ENCODE results near the gene GARS1.

GRCh38 chr7:30553546-30553945, 41.1 kb upstream of the GARS1 start:
- no peak for TF ChIP-seq EZH2 (IDR thresholded peaks at IDR 0.05; ENCODE audit: borderline replicate concordance, insufficient read depth, low read length, poor library complexity, severe bottlenecking)
- TF ChIP-seq TAF1 (IDR thresholded peaks at IDR 0.05; ENCODE audit: low read depth) = no peak
- TF ChIP-seq, protein P1, sequence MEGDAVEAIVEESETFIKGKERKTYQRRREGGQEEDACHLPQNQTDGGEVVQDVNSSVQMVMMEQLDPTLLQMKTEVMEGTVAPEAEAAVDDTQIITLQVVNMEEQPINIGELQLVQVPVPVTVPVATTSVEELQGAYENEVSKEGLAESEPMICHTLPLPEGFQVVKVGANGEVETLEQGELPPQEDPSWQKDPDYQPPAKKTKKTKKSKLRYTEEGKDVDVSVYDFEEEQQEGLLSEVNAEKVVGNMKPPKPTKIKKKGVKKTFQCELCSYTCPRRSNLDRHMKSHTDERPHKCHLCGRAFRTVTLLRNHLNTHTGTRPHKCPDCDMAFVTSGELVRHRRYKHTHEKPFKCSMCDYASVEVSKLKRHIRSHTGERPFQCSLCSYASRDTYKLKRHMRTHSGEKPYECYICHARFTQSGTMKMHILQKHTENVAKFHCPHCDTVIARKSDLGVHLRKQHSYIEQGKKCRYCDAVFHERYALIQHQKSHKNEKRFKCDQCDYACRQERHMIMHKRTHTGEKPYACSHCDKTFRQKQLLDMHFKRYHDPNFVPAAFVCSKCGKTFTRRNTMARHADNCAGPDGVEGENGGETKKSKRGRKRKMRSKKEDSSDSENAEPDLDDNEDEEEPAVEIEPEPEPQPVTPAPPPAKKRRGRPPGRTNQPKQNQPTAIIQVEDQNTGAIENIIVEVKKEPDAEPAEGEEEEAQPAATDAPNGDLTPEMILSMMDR (IDR thresholded peaks at IDR 0.05; ENCODE audit: poor library complexity, severe bottlenecking) = no peak
- TF ChIP-seq POLR2AphosphoS5 (IDR thresholded peaks at IDR 0.05) = no peak
- TF ChIP-seq MXI1 (conservative IDR thresholded peaks at IDR 0.05; ENCODE audit: poor library complexity, severe bottlenecking) = no peak
- no peak for TF ChIP-seq EP300 (conservative IDR thresholded peaks at IDR 0.05; ENCODE audit: poor library complexity, severe bottlenecking)
